Measurements from ENCODE around the gene SEC11C. TPM values are rescaled to one million over a fixed set of nuclear protein-coding genes. Genes with fewer than 3 reads are reported as not detected.

Gene SEC11C
- total and polyA plus RNA-seq, 2 of the 13 experiments (the other 11 are each of a cell fraction or from before 2014, with no cell fraction given), result 71.9 to 297 TPM

DNA sequence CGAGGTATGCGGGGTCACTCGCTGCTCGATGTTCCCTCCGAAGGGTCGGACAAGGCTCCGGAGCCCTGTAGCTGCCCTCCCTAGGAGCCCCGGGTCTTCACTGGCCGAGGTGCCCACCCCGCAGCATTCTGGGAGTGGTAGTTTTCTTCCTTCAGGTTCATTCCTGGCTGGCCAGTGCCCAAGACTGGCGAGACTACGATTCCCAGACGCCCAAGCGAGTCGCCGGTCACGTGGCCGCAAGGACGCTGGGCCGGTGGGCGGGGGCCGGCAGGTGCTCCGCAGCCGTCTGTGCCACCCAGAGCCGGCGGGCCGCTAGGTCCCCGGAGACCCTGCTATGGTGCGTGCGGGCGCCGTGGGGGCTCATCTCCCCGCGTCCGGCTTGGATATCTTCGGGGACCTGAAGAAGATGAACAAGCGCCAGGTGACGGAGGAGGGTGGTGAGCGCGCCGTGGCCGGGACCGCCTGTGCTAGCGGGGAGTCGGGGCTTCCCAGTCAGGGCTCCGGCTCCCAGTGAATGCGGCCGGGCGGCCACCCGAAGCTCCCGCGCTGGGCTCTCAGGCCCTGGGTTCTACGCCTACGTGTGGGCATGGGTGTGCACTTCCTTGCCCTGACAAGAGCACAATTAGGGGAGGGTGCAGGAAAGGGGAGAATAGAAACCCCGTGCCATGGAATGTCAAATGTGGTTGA lies at the start of gene SEC11C (continued):
- TF ChIP-seq PAF1 (CRISPR knock-in tag; IDR thresholded peaks at IDR 0.05) (no peak), NFRKB (IDR thresholded peaks at IDR 0.05) (no peak), ZSCAN30 (CRISPR knock-in tag; IDR thresholded peaks at IDR 0.05) (no peak), ZBTB21 (CRISPR knock-in tag; IDR thresholded peaks at IDR 0.05) (no peak; the same call in 1 of the 2 replicates), CBX5 (CRISPR knock-in tag; IDR thresholded peaks at IDR 0.05; ENCODE audit: borderline replicate concordance) (no peak), ETV5 (CRISPR knock-in tag; IDR thresholded peaks at IDR 0.05; ENCODE audit: borderline replicate concordance) (peak; percentile 5; the same call in 1 of the 2 replicates), CENPX (CRISPR knock-in tag; IDR thresholded peaks at IDR 0.05) (no peak), ZNF740 (CRISPR knock-in tag; IDR thresholded peaks at IDR 0.05) (no peak), UBTF (CRISPR knock-in tag; IDR thresholded peaks at IDR 0.05) (peak; percentile 82), ZSCAN5A (CRISPR knock-in tag; IDR thresholded peaks at IDR 0.05; ENCODE audit: borderline replicate concordance) (0 out of 2 replicates have a peak, but pooled peaks have one; percentile 59), ZNF577 (CRISPR knock-in tag; IDR thresholded peaks at IDR 0.05; ENCODE audit: borderline replicate concordance, low read depth) (no peak), SP140L (CRISPR knock-in tag; IDR thresholded peaks at IDR 0.05; ENCODE audit: borderline replicate concordance) (no peak), SMARCC2 (IDR thresholded peaks at IDR 0.05) (no peak), RBM39 (IDR thresholded peaks at IDR 0.05; ENCODE audit: low read depth, low read length, poor library complexity, severe bottlenecking) (peak; percentile 30), ZNF124 (CRISPR knock-in tag; IDR thresholded peaks at IDR 0.05) (no peak), FOXO1 (CRISPR knock-in tag; IDR thresholded peaks at IDR 0.05) (peak; percentile 9; the same call in 1 of the 2 replicates), PRMT3 (CRISPR knock-in tag; IDR thresholded peaks at IDR 0.05; ENCODE audit: borderline replicate concordance, low read depth) (no peak; the same call in 1 of the 2 replicates), ADNP (CRISPR knock-in tag; IDR thresholded peaks at IDR 0.05) (no peak), HNRNPUL1 (IDR thresholded peaks at IDR 0.05; ENCODE audit: low read depth, low read length) (no peak), ZNF557 (CRISPR knock-in tag; IDR thresholded peaks at IDR 0.05) (no peak), TAF1 (CRISPR knock-in tag; IDR thresholded peaks at IDR 0.05) (peak; percentile 80), ZNF782 (CRISPR knock-in tag; IDR thresholded peaks at IDR 0.05; ENCODE audit: borderline replicate concordance) (peak; percentile 67; the same call in 1 of the 2 replicates), HES4 (CRISPR knock-in tag; IDR thresholded peaks at IDR 0.05; ENCODE audit: borderline replicate concordance) (peak; percentile 72; the same call in 1 of the 2 replicates), ZNF781 (CRISPR knock-in tag; IDR thresholded peaks at IDR 0.05; ENCODE audit: borderline replicate concordance, not compliant biosample characterization) (peak; percentile 42)
- TF ChIP-seq, protein P1, sequence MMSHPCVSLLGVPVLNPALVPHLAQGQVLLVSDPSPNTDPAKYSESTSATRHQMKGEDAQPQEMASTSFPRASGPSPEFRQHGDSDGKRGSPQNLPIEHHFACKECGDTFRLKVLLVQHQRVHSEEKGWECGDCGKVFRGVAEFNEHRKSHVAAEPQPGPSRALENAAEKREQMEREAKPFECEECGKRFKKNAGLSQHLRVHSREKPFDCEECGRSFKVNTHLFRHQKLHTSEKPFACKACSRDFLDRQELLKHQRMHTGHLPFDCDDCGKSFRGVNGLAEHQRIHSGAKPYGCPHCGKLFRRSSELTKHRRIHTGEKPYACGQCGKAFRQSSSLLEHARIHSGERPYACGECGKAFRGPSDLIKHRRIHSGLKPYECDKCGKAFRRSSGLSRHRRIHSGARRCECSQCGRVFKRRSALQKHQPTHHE (CRISPR knock-in tag; IDR thresholded peaks at IDR 0.05; ENCODE audit: borderline replicate concordance), result no peak
